Measurements from ENCODE around the gene PCNX2. TPM values are rescaled to one million over a fixed set of nuclear protein-coding genes. Genes with fewer than 3 reads are reported as not detected.

Gene PCNX2
- polyA plus RNA-seq, 3 donors = 0.29 to 7.9 (median 0.62) TPM

GRCh38 chr1:233290396-233291034, 5.0 kb downstream of the PCNX2 start:
- 0% methylated on average over 1 of the region's 5 CpGs for WGBS (ENCODE audit: insufficient coverage)
- H3K9ac ChIP-seq (ENCODE audit: insufficient read depth, low read length, poor library complexity, severe bottlenecking) = peak overlapping the region; percentile 19
- peak in 2 of 3 donors; percentile 12 to 23 for DNase-seq
- H3K9me3 ChIP-seq (replicated peaks in 1 of 2; ENCODE audit: control insufficient read depth in 1 of 2, insufficient read depth in 1 of 2, low read length in 2 of 2) = no peaks in the 10 kb centered on the region
- H3K27ac Mint-ChIP-seq = peak overlapping the region; percentile 85 to 93 (median 89)
- peak overlapping the region; percentile 60 for H3K4me2 ChIP-seq (replicated peaks; ENCODE audit: extremely low read depth, low read length, poor library complexity, severe bottlenecking)
- intact Hi-C loops (cut with micrococcal nuclease) = no loop called here
- H3K79me2 ChIP-seq (ENCODE audit: insufficient read depth, low read length) = peaks cover 11% of the 10 kb centered on the region
- H3K36me3 Mint-ChIP-seq = peaks cover 4 to 9% of the 10 kb centered on the region in 2 donors
- peak overlapping the region; percentile 26 for H2AFZ ChIP-seq (ENCODE audit: insufficient read depth, low read depth, low read length, poor library complexity, severe bottlenecking)
- H3K4me3 ChIP-seq (replicated peaks in 1 of 3; ENCODE audit: low read depth in 2 of 3, low read length in 3 of 3) = peak overlapping the region; percentile 14 to 62 (median 37)
- H3K9me3 Mint-ChIP-seq = peaks cover 0 to 2% (median 0%) of the 10 kb centered on the region in 7 donors
- H3K27ac ChIP-seq (ENCODE audit: low read depth in 1 of 2, low read length in 2 of 2) = peak overlapping the region; percentile 73 to 86
- H3K27me3 ChIP-seq (ENCODE audit: control insufficient read depth in 2 of 2, insufficient read depth in 2 of 2, low read length in 2 of 2) = no peaks in the 10 kb centered on the region
- H3K4me3 Mint-ChIP-seq = peak overlapping the region; percentile 47 to 79
- no peak for TF ChIP-seq CTCF (IDR thresholded peaks at IDR 0.05)
- H3K4me1 Mint-ChIP-seq = peaks cover 36% of the 10 kb centered on the region
- H3K27me3 Mint-ChIP-seq (ENCODE audit: low read depth in 3 of 3) = peaks cover 0 to 3% (median 3%) of the 10 kb centered on the region in 3 donors
- no peaks in the 10 kb centered on the region for H4K20me1 ChIP-seq (ENCODE audit: insufficient read depth, low read length)
- no peaks in the 10 kb centered on the region for H3K36me3 ChIP-seq (replicated peaks in 1 of 2; ENCODE audit: control insufficient read depth in 1 of 2, insufficient read depth in 2 of 2, low read length in 2 of 2)
- peaks cover 28 to 41% of the 10 kb centered on the region in 2 donors for H3K4me1 ChIP-seq (ENCODE audit: control insufficient read depth in 1 of 2, insufficient read depth in 2 of 2, low read length in 2 of 2)

- peaks cover 22 to 32% of the 10 kb centered on the region in 2 donors for H3K4me1 ChIP-seq (ENCODE audit: control insufficient read depth in 1 of 2, insufficient read depth in 2 of 2, low read length in 2 of 2)
- no peak overlapping the region for H3K4me2 ChIP-seq (replicated peaks; ENCODE audit: extremely low read depth, low read length, poor library complexity, severe bottlenecking)
- no peak overlapping the region for H3K27ac ChIP-seq (ENCODE audit: low read depth in 1 of 2, low read length in 2 of 2)
- no peaks in the 10 kb centered on the region for H3K36me3 ChIP-seq (replicated peaks in 1 of 2; ENCODE audit: control insufficient read depth in 1 of 2, insufficient read depth in 2 of 2, low read length in 2 of 2)
- intact Hi-C loops (cut with micrococcal nuclease) = no loop called here
- WGBS (ENCODE audit: insufficient coverage) = 100% methylated on average over 1 of the region's 4 CpGs
- no peak for DNase-seq
- Mint-ChIP-seq H3K4me1 (peaks cover 31% of the 10 kb centered on the region), H3K36me3 (peaks cover 4 to 9% of the 10 kb centered on the region in 2 donors), H3K9me3 (peaks cover 0 to 2% (median 0%) of the 10 kb centered on the region in 7 donors), H3K27me3 (ENCODE audit: low read depth in 3 of 3) (peaks cover 0 to 3% (median 3%) of the 10 kb centered on the region in 3 donors), H3K4me3 (no peak overlapping the region), H3K27ac (peak overlapping the region in 1 of 7 donors; percentile 70)
- H3K27me3 ChIP-seq (ENCODE audit: control insufficient read depth in 2 of 2, insufficient read depth in 2 of 2, low read length in 2 of 2) = no peaks in the 10 kb centered on the region
- H3K4me3 ChIP-seq (replicated peaks in 1 of 3; ENCODE audit: low read depth in 2 of 3, low read length in 3 of 3) = no peak overlapping the region
- H3K9me3 ChIP-seq (replicated peaks in 1 of 2; ENCODE audit: control insufficient read depth in 1 of 2, insufficient read depth in 1 of 2, low read length in 2 of 2) = no peaks in the 10 kb centered on the region
- H4K20me1 ChIP-seq (ENCODE audit: insufficient read depth, low read length) = no peaks in the 10 kb centered on the region
- H2AFZ ChIP-seq (ENCODE audit: insufficient read depth, low read depth, low read length, poor library complexity, severe bottlenecking) = no peak overlapping the region
- H3K79me2 ChIP-seq (ENCODE audit: insufficient read depth, low read length) = peaks cover 5% of the 10 kb centered on the region
- no peak overlapping the region for H3K9ac ChIP-seq (ENCODE audit: insufficient read depth, low read length, poor library complexity, severe bottlenecking)
- TF ChIP-seq CTCF (IDR thresholded peaks at IDR 0.05) = no peak
Observed at GRCh38 chr1:233289676-233290075, 5.8 kb downstream of the PCNX2 start.

Measured in CD14-positive monocyte (primary cell).